Kidney (tissue), 14 donors: ENCODE results near the gene HRNR. TPM values are rescaled to one million over a fixed set of nuclear protein-coding genes. Genes with fewer than 3 reads are reported as not detected.

ENCODE experiments used
- DNase-seq, 5 donors: peaks; one replicate each; pipeline ENCODE4 v3.0.0-alpha.2; 2013 to 2020
- FAIRE-seq: peaks from 2 replicates; lab custom pipeline; 2012; peaks lifted over from hg19 to GRCh38; lab: Jason Lieb, UNC
- H3K27ac ChIP-seq, 2 donors: one replicate each; pipeline ENCODE4 v1.7.0; 2013; ENCODE audit warnings: low read depth in 2 of 2, low read length in 2 of 2, inconsistent platforms in 1 of 2
- H3K27me3 ChIP-seq: one replicate; pipeline ENCODE4 v1.7.1; 2013; ENCODE audit warnings: low read length, inconsistent platforms; ENCODE audit not compliant: control insufficient read depth, insufficient read depth
- H3K36me3 ChIP-seq, 3 donors: one replicate each; pipeline versions ENCODE4 v1.7.0 to v1.7.1; 2013; ENCODE audit warnings: low read length in 3 of 3, control low read depth in 1 of 3, inconsistent platforms in 1 of 3; ENCODE audit not compliant: insufficient read depth in 3 of 3, control insufficient read depth in 2 of 3
- H3K4me1 ChIP-seq, 3 donors: one replicate each; pipeline versions ENCODE4 v1.7.0 to v1.7.1; 2013; ENCODE audit warnings: low read length in 3 of 3, inconsistent platforms in 1 of 3, low read depth in 1 of 3; ENCODE audit not compliant: control insufficient read depth in 2 of 3, insufficient read depth in 2 of 3
- H3K4me3 ChIP-seq, 3 donors: one replicate each; pipeline versions ENCODE4 v1.7.0 to v1.8.1; 2013; ENCODE audit warnings: low read length in 3 of 3, control low read depth in 1 of 3, inconsistent platforms in 1 of 3
- H3K9ac ChIP-seq, 3 donors: one replicate each; pipeline versions ENCODE4 v1.7.0 to v1.7.1; 2013; ENCODE audit warnings: low read length in 3 of 3, control low read depth in 1 of 3, inconsistent platforms in 1 of 3
- H3K9me3 ChIP-seq, 3 donors: one replicate each; pipeline versions ENCODE4 v1.7.0 to v1.7.1; 2013; ENCODE audit warnings: low read length in 3 of 3, control low read depth in 1 of 3, inconsistent platforms in 1 of 3; ENCODE audit not compliant: control insufficient read depth in 2 of 3, insufficient read depth in 1 of 3
- CTCF ChIP-seq: IDR thresholded peaks from 3 replicates; pipeline ENCODE4 v1.5.1; 2012; ENCODE audit warnings: mild to moderate bottlenecking, moderate library complexity, borderline replicate concordance; ENCODE audit not compliant: insufficient read depth; ENCODE audit errors: extremely low read depth
- intact Hi-C: fragments of 100-400 bp; cut with DNase I; formaldehyde crosslinking; loops from one replicate; pipeline ENCODE4 v1.11.1; 2022
- polyA plus RNA-seq: library from polyadenylated mRNA; stranded (reverse); fragments of 350-450 nt; fragmentation: Illumina TruSeq; extraction: RNeasy Lipid Tissue Mini Kit (QIAGEN cat#74804); gene quantifications from one replicate; pipeline ENCODE4 v1.2.3, GENCODE V29; 2014; ENCODE audit warnings: low read depth, low replicate concordance; ENCODE audit not compliant: insufficient read depth
- total RNA-seq: library from RNA; stranded (reverse); fragmentation: NEBNext Ultra II Directional; extraction: Animal tissue kit (Norgen Biotek cat#: 25700); gene quantifications from one replicate; pipeline ENCODE4 v1.2.1, GENCODE V29; 2021
- donor health status: control.
- donor health status: control.
- donor health status: control.
- donor health status: control.
- donor health status: control.
- donor health status: DM: yes; HTN: yes; CAD: no.
- donor health status: Normal renal cell carcinoma (clear cell type).

HRNR gene
- total and polyA plus RNA-seq, 2 donors from 2014 or later: not detected

GRCh38 chr1:152182431-152182830 lies 41.6 kb downstream of the HRNR start:
- Histone ChIP-seq H3K36me3 (no peaks in the 10 kb centered on the region), H3K4me1 (no peaks in the 10 kb centered on the region), H3K9ac (no peak overlapping the region), H3K27me3 (no peaks in the 10 kb centered on the region), H3K27ac (no peak overlapping the region), H3K9me3 (no peaks in the 10 kb centered on the region), H3K4me3 (no peak overlapping the region)
- intact Hi-C loops: loop anchor here (5.0 kb wide), 1 partner anchor 130 kb away; no protein-coding TSS in a partner anchor
- peak; percentile 21 for TF ChIP-seq CTCF
- DNase-seq (no peak), FAIRE-seq (no peak)

GRCh38 chr1:152179566-152179965 lies 44.4 kb downstream of the HRNR start:
- no peak for FAIRE-seq
- Histone ChIP-seq H3K27ac (no peak overlapping the region), H3K4me1 (no peaks in the 10 kb centered on the region), H3K36me3 (no peaks in the 10 kb centered on the region), H3K9me3 (no peaks in the 10 kb centered on the region), H3K27me3 (no peaks in the 10 kb centered on the region), H3K9ac (no peak overlapping the region), H3K4me3 (no peak overlapping the region)
- DNase-seq: no peak
- intact Hi-C loops: no loop called here
- TF ChIP-seq CTCF: no peak

GRCh38 chr1:152170287-152170905 lies 53.6 kb downstream of the HRNR start:
- Histone ChIP-seq H3K4me3 (no peak overlapping the region), H3K4me1 (peaks cover 0 to 5% (median 2%) of the 10 kb centered on the region in 3 donors), H3K9ac (no peak overlapping the region), H3K9me3 (no peaks in the 10 kb centered on the region), H3K27me3 (no peaks in the 10 kb centered on the region), H3K36me3 (no peaks in the 10 kb centered on the region), H3K27ac (no peak overlapping the region)
- no peak for FAIRE-seq
- no peak for DNase-seq
- no peak for TF ChIP-seq CTCF
- intact Hi-C loops: no loop called here
